NB4 (cell line): Measurements from ENCODE around the gene SLC49A3.

Experiments
- CTCF ChIP-seq: IDR thresholded peaks from one replicate; pipeline ENCODE4 v1.5.1; 2012; ENCODE audit warnings: low read depth, low read length
- MAX ChIP-seq: IDR thresholded peaks from 2 replicates; pipeline ENCODE4 v1.6.1; 2011; ENCODE audit warnings: low read depth, low read length
- POLR2A ChIP-seq: IDR thresholded peaks from 2 replicates; pipeline ENCODE4 v1.6.1; 2011; ENCODE audit warnings: mild to moderate bottlenecking; ENCODE audit not compliant: insufficient read length; ENCODE audit errors: extremely low read depth

- no peak for TF ChIP-seq POLR2A
- no peak for TF ChIP-seq CTCF
- TF ChIP-seq MAX = no peak
Observed at GRCh38 chr4:680091-680490, 8.9 kb downstream of the SLC49A3 start.
